ENCODE data around the gene APOE. TPM values are rescaled to one million over a fixed set of nuclear protein-coding genes. Genes with fewer than 3 reads are reported as not detected.
"Not testable (repeated sequence)": the region's sequence is repeated elsewhere in the genome, so short reads cannot be mapped to it uniquely, and the experiment has no call there.

The APOE gene
- total RNA-seq, 4 donors from 2014 or later = 7.8 to 44.4 (median 31.7) TPM

GRCh38 chr19:44878120-44878865, 27.3 kb upstream of the APOE start:
- ATAC-seq = no peak
- 71% methylated on average over 7 of the region's 26 CpGs; no CpG with 5 or more reads in 1 of the 2 donors for WGBS, 2 donors (ENCODE audit: low coverage in 1 of 2)
- H3K4me3 ChIP-seq = no peak overlapping the region

GRCh38 chr19:44879309-44880065, 26.1 kb upstream of the APOE start:
- 82% methylated on average over 2 of the region's 18 CpGs; no CpG with 5 or more reads in 1 of the 2 donors for WGBS, 2 donors (ENCODE audit: low coverage in 1 of 2)
- no peak for TF ChIP-seq CTCF (IDR thresholded peaks at IDR 0.05)
- no peak for TF ChIP-seq POLR2AphosphoS5 (IDR thresholded peaks at IDR 0.05)
- no peak for TF ChIP-seq EP300 (IDR thresholded peaks at IDR 0.05)
- no peak for TF ChIP-seq POLR2A (IDR thresholded peaks at IDR 0.05)
- H3K4me3 ChIP-seq = no peak overlapping the region
- peaks cover 0 to 76% of the 10 kb centered on the region in 2 donors for H3K36me3 ChIP-seq
- no peaks in the 10 kb centered on the region for H3K9me3 ChIP-seq
- no peaks in the 10 kb centered on the region for H3K4me1 ChIP-seq
- no peak for ATAC-seq
- H3K27me3 ChIP-seq = no peaks in the 10 kb centered on the region
- no peak overlapping the region for H3K27ac ChIP-seq

More at GRCh38 chr19:44878120-44878865, 27.3 kb upstream of the APOE start:
- Histone ChIP-seq H3K4me1 (no peaks in the 10 kb centered on the region), H3K36me3 (peaks cover 0 to 76% of the 10 kb centered on the region in 2 donors), H3K9me3 (no peaks in the 10 kb centered on the region), H3K27ac (no peak overlapping the region), H3K27me3 (no peaks in the 10 kb centered on the region)
- TF ChIP-seq CTCF (IDR thresholded peaks at IDR 0.05) (no peak), EP300 (IDR thresholded peaks at IDR 0.05) (no peak), POLR2AphosphoS5 (IDR thresholded peaks at IDR 0.05) (no peak), POLR2A (IDR thresholded peaks at IDR 0.05) (no peak)

- Histone ChIP-seq H3K27me3 (no peaks in the 10 kb centered on the region), H3K4me3 (no peak overlapping the region), H3K27ac (no peak overlapping the region), H3K4me1 (no peaks in the 10 kb centered on the region), H3K9me3 (no peaks in the 10 kb centered on the region), H3K36me3 (peaks cover 0 to 76% of the 10 kb centered on the region in 2 donors)
- WGBS, 2 donors (ENCODE audit: low coverage in 1 of 2) = 54 to 100% methylated on average over 2 of the region's 15 CpGs
- no peak for ATAC-seq
- TF ChIP-seq CTCF (IDR thresholded peaks at IDR 0.05) (no peak), POLR2AphosphoS5 (IDR thresholded peaks at IDR 0.05) (no peak)
Measured at GRCh38 chr19:44882063-44882462, 23.5 kb upstream of the APOE start.

- not testable (repeated sequence) for H3K4me1 ChIP-seq, ATAC-seq, H3K27me3 ChIP-seq, H3K9me3 ChIP-seq, H3K27ac ChIP-seq, H3K4me3 ChIP-seq
- H3K36me3 ChIP-seq = peaks cover 0 to 76% of the 10 kb centered on the region in 2 donors
- 87% methylated on average over 10 to 19 of the region's 19 CpGs for WGBS, 2 donors (ENCODE audit: low coverage in 1 of 2)
Measured at GRCh38 chr19:44882619-44883397, 22.8 kb upstream of the APOE start.

- no peaks in the 10 kb centered on the region for H3K27me3 ChIP-seq
- H3K27ac ChIP-seq = no peak overlapping the region
- H3K4me1 ChIP-seq = no peaks in the 10 kb centered on the region
- no peaks in the 10 kb centered on the region for H3K9me3 ChIP-seq
- 84 to 85% methylated on average over 4 to 5 of the region's 5 CpGs for WGBS, 2 donors (ENCODE audit: low coverage in 1 of 2)
- no peak for ATAC-seq
- no peak overlapping the region for H3K4me3 ChIP-seq
- TF ChIP-seq CTCF (IDR thresholded peaks at IDR 0.05) (no peak), EP300 (IDR thresholded peaks at IDR 0.05) (no peak), POLR2AphosphoS5 (IDR thresholded peaks at IDR 0.05) (no peak), POLR2A (IDR thresholded peaks at IDR 0.05) (no peak)
- H3K36me3 ChIP-seq = peaks cover 0 to 75% of the 10 kb centered on the region in 2 donors
Measured at GRCh38 chr19:44883922-44884321, 21.7 kb upstream of the APOE start.

Data from gastroesophageal sphincter (tissue), 4 donors.